Melanocyte of skin (primary cell): ENCODE data around the gene OR4K17. TPM values are rescaled to one million over a fixed set of nuclear protein-coding genes. Genes with fewer than 3 reads are reported as not detected.

ENCODE experiments used
- small RNA-seq, 2 donors: library from RNA; depleted of rRNA; stranded (forward); fragments of <200 nt; gene quantifications; one replicate each; pipeline ENCODE3, GENCODE V24; 2012
- total RNA-seq, 2 donors: library from RNA; depleted of rRNA; stranded (reverse); fragments of >200 nt; gene quantifications; 2 replicates each; pipeline ENCODE4 v1.2.3, GENCODE V29; 2012

Gene OR4K17, protein sequence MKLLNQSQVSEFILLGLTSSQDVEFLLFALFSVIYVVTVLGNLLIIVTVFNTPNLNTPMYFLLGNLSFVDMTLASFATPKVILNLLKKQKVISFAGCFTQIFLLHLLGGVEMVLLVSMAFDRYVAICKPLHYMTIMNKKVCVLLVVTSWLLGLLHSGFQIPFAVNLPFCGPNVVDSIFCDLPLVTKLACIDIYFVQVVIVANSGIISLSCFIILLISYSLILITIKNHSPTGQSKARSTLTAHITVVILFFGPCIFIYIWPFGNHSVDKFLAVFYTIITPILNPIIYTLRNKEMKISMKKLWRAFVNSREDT
- total RNA-seq: not detected

DNA sequence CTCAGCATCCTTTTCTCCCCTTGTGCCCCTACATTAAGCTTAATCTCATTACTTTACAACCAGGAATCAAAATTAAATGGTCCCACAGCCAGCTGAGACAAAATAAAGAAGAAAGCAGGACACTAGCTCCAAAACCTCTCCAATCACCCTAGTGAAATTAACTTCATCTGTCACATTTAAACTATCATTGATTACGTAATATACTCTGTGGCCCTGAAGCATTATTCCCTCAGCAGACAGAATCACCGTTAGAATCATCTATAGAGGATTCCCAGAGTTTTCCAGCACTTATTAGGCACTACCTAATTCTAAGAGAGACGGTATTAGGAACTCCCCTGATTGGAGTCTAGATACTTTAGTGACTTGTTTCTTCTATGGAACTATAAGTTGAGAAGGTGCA, at the start of gene OR4K17:
OR4K17 (plus strand) TSS at position 302 of the 400 bp plus-strand sequence. CDS start 6,761 bp downstream, outside the sequence.

DNA sequence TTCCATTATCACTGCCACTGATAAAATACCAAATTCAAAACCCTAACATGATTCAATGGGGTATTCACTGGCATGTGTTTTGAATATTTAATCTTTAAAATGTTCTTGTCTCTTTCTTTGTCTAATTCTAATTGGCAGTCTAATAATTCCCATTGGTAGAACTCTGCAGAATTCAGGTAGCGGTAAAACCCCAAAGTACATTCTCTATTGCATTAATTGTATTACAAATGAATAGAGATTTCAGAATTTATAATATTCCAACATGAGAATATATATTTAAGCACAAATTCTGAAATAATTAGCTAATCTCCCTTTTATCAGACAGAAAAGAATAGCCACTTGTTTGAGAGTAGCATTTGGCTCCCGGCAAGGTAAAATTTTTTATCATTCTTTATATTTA, 28.0 kb downstream of the OR4K17 start, which contains the start of gene OR4N5:
OR4N5 (plus strand) TSS at position 301 of the 400 bp plus-strand sequence. CDS start 4,916 bp downstream, outside the sequence.

Small RNA genes lying within 50 kb of the gene (small RNA-seq; reads per million reads assigned to genes)
- 0 to 0.06 reads per million in 2 donors for gene RNA5SP380

Other genes with a start within 250 kb of the OR4K17 start
- not detected for gene OR4K2, start 235.6 kb upstream of the OR4K17 start, total RNA-seq
- not detected for gene OR4K5, start 190.1 kb upstream of the OR4K17 start, total RNA-seq
- not detected for gene OR4K1, start 179.8 kb upstream of the OR4K17 start, total RNA-seq
- not detected for gene OR4K15, start 135.1 kb upstream of the OR4K17 start, total RNA-seq
- not detected for gene OR4Q2, start 108.6 kb upstream of the OR4K17 start, total RNA-seq
- not detected for gene OR4K14, start 91.4 kb upstream of the OR4K17 start, total RNA-seq
- gene OR4K13, start 74.7 kb upstream of the OR4K17 start, total RNA-seq: not detected
- gene OR4L1, start 50.7 kb upstream of the OR4K17 start, total RNA-seq: not detected
- not detected for gene OR4N5, start 28.1 kb downstream of the OR4K17 start, total RNA-seq
- not detected for gene OR11G2, start 80.2 kb downstream of the OR4K17 start, total RNA-seq
- not detected for gene OR11H6, start 113.0 kb downstream of the OR4K17 start, total RNA-seq
- gene OR11H7, start 118.2 kb downstream of the OR4K17 start, total RNA-seq: not detected
- not detected for gene OR11H4, start 128.5 kb downstream of the OR4K17 start, total RNA-seq
- gene TTC5, start 195.2 kb downstream of the OR4K17 start, total RNA-seq: 10 to 100 TPM; 17.2 to 22.3 TPM
- 10 to 100 TPM; 17.6 to 32.6 TPM for gene CCNB1IP1, start 222.5 kb downstream of the OR4K17 start, total RNA-seq
- gene PARP2, start 232.9 kb downstream of the OR4K17 start, total RNA-seq: 10 to 100 TPM; 11.0 to 18.6 TPM